Measurements from ENCODE around the gene GDNF. TPM values are rescaled to one million over a fixed set of nuclear protein-coding genes. Genes with fewer than 3 reads are reported as not detected.

Gene GDNF
- total RNA-seq, 1 experiment from 2014 or later: not detected

GRCh38 chr5:37860206-37860605 lies 20.4 kb upstream of the GDNF start:
- Histone ChIP-seq H3K4me1 (ENCODE audit: control insufficient read depth, insufficient read depth, low read length) (no peaks in the 10 kb centered on the region), H3K4me3 (ENCODE audit: low read depth in 2 of 2, low read length in 2 of 2) (no peak overlapping the region), H3K27me3 (ENCODE audit: control insufficient read depth, insufficient read depth, low read length) (0 out of 2 replicates have a peak, but pooled peaks cover 2% of the 10 kb centered on the region), H3K9me3 (ENCODE audit: control insufficient read depth, insufficient read depth, low read depth, low read length) (no peaks in the 10 kb centered on the region), H3K27ac (ENCODE audit: low read length) (no peak overlapping the region), H3K36me3 (ENCODE audit: control insufficient read depth, insufficient read depth, low read length) (no peaks in the 10 kb centered on the region)
- BruUV-seq (replicated peaks): no TSS peak
- intact Hi-C loops (cut with micrococcal nuclease; ENCODE audit: unreplicated experiment): no loop called here
- no peak for TF ChIP-seq POLR2AphosphoS5 (IDR thresholded peaks at IDR 0.05; ENCODE audit: low read depth, low read length)
- no peak for TF ChIP-seq REST (IDR thresholded peaks at IDR 0.05; ENCODE audit: insufficient read depth in 1 of 2, low read depth in 2 of 2, low read length in 1 of 2)
- TF ChIP-seq, protein P1, sequence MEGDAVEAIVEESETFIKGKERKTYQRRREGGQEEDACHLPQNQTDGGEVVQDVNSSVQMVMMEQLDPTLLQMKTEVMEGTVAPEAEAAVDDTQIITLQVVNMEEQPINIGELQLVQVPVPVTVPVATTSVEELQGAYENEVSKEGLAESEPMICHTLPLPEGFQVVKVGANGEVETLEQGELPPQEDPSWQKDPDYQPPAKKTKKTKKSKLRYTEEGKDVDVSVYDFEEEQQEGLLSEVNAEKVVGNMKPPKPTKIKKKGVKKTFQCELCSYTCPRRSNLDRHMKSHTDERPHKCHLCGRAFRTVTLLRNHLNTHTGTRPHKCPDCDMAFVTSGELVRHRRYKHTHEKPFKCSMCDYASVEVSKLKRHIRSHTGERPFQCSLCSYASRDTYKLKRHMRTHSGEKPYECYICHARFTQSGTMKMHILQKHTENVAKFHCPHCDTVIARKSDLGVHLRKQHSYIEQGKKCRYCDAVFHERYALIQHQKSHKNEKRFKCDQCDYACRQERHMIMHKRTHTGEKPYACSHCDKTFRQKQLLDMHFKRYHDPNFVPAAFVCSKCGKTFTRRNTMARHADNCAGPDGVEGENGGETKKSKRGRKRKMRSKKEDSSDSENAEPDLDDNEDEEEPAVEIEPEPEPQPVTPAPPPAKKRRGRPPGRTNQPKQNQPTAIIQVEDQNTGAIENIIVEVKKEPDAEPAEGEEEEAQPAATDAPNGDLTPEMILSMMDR (IDR thresholded peaks at IDR 0.05): no peak
- ChIA-PET POLR2A (no interaction called here), CTCF (no interaction called here)
- in situ Hi-C loops (cut with HindIII; ENCODE audit: low pct_unique_long_range_greater_than_20kb, low sequenced_read_pairs): no loop called here
- DNase-seq (ENCODE audit: low read depth, low spot score): no peak
- no peak for ATAC-seq

DNA sequence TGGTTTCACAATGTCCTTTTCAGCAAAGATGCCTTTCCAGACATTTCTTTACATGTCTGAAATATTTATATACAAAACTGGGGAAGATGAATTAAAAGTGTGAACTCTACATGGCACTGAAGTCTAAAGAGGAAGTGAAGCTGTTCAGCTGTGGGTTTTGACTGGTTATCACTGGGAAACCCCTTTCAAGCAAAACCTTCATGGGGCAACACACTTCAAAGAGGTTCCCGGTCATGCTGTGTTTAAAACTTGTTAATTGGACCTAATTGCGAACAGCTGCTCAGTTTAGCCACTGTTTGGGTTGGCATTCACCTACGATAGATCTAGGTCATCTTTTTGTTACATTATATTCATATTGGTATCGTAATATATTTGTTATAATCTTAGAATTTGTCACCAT lies 20.0 kb upstream of the GDNF start:
- TF ChIP-seq SIN3A (IDR thresholded peaks at IDR 0.05; ENCODE audit: borderline replicate concordance, insufficient read depth, low read depth, low read length) (no peak), POLR2AphosphoS5 (IDR thresholded peaks at IDR 0.05; ENCODE audit: low read depth, low read length) (no peak), TCF7L2 (IDR thresholded peaks at IDR 0.05; ENCODE audit: low read depth, low read length) (no peak), REST (IDR thresholded peaks at IDR 0.05; ENCODE audit: insufficient read depth in 1 of 2, low read depth in 2 of 2, low read length in 1 of 2) (no peak)
- TF ChIP-seq, protein P1 (IDR thresholded peaks at IDR 0.05): no peak
- H3K36me3 ChIP-seq (ENCODE audit: control insufficient read depth, insufficient read depth, low read length): no peaks in the 10 kb centered on the region
- POLR2A ChIA-PET: no interaction called here
- H3K4me3 ChIP-seq (ENCODE audit: low read depth in 2 of 2, low read length in 2 of 2): no peak overlapping the region
- no peak overlapping the region for H3K27ac ChIP-seq (ENCODE audit: low read length)
- intact Hi-C loops (cut with micrococcal nuclease; ENCODE audit: unreplicated experiment) (no loop called here), in situ Hi-C loops (cut with HindIII; ENCODE audit: low pct_unique_long_range_greater_than_20kb, low sequenced_read_pairs) (no loop called here)
- DNase-seq (ENCODE audit: low read depth, low spot score) (no peak), ATAC-seq (no peak)
- no TSS peak for BruUV-seq (replicated peaks)
- H3K9me3 ChIP-seq (ENCODE audit: control insufficient read depth, insufficient read depth, low read depth, low read length): no peaks in the 10 kb centered on the region
- no peaks in the 10 kb centered on the region for H3K4me1 ChIP-seq (ENCODE audit: control insufficient read depth, insufficient read depth, low read length)
- H3K27me3 ChIP-seq (ENCODE audit: control insufficient read depth, insufficient read depth, low read length): 0 out of 2 replicates have a peak, but pooled peaks cover 2% of the 10 kb centered on the region
- CTCF ChIA-PET: no interaction called here

Data from Panc1 (cell line).